CD4-positive, alpha-beta T cell treated with Interleukin-6 at 100 ng/mL for 8 hours (primary cell): ENCODE data around the gene S100A7.
"Not testable (repeated sequence)": the region's sequence is repeated elsewhere in the genome, so short reads cannot be mapped to it uniquely, and the experiment has no call there.

Experiments
- DNase-seq: peaks from one replicate; pipeline ENCODE4 v3.0.0-alpha.2; 2020; ENCODE audit warnings: mixed read lengths, low spot score

The S100A7 gene

DNA sequence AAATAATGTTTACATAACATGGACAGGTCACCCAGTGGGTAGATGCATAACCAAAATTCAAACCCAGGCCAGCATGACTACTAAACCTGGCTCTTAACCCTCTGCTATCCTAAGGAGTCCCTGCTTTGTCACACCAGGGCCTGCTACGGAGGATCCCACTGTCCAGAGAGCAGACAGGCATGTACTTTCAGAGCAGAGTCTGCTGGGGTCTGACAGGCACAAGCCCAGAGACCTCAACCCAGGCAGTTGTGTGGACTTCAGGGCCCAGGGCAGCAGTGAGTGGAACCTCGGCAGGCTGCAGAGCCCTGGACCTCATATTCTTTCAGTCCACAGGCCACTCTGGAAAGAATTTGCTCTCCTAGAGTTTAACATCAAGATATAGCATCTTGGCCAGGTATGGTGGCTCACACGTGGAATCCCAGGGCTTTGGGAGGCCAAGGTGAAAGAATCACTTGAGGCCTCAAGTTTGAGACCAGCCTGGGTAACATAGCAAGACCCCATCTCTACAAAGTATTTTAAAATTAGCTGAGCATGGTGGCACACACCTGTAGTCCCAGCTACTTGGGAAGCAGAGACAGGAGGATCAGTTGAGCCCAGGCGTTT is 16.1 kb upstream of the S100A7 start:
- no peak for DNase-seq

DNA sequence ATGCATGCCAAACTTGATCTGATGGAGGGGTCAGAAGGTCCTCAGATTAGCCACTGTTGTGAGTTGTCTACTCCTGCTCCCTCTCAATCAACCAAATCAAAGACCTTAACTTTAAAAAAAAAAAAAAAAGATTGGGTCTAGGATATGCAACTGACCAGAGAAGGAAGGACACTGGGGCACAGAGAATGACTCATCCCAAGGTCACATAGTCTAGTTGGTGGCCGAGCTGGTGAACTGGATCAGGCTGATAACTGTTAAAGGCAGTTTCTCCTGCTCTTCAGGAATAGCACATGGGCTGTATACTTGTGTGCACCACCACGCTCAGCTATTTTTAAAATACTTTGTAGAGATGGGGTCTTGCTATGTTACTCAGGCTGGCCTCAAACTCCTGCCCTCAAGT is 14.8 kb upstream of the S100A7 start:
- no peak for DNase-seq

DNA sequence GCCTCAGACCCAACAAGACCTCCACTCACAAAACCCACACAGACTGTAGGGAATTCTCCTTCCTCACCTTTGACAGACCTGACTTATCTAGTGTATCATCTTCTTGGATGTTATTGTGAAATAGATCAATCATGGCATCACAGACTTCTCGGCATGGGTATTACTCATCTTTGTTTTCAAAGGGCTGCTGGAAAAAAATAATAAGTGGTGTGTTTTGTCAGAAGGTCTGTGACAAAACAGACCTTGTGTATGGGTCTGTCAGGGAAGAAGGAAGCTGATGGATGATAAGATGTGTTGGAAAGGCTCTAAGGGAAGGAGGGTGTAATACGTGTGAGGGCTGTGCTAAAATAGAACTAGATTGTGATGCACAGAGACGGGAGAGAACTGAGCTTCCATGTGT is 13.9 kb upstream of the S100A7 start:
- DNase-seq: no peak

DNA sequence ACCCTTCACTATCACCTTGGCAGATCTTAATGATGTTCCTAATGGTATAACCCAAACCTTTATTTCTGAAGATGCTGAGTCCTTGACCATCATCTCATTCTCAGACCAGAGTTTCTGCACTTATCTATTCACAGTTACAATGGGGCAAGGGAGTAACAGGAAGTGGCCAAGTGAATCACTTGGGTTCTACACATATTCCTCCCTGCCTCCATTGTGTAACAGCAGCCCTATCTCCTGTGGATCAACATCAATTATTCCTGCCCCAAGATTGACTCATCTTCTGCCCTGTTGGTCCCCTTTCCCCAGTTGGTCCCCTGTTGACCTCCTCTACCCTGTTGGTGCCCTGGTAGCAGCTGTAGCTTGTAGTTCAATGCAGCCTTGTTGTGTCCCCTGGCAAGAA is 10.3 kb upstream of the S100A7 start:
- DNase-seq: no peak

DNA sequence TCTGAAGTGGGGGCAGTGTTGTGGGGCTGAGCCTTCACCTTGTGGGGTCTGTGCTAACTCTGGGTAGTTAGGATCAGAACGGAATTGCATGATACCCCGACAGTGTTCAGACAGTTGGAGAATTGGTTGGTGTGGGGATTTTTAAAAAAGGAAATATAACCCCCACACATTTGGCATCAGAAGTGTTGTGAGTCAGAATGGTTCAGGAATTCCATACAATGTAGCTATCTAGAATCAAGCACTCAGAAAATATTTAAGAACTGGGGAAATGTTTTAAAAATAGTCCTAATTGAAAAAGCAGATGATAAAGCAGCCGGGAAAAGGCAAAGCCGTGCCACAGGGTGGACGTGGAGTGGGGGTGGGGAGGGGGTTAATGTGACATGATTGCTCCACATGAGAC is 6.5 kb upstream of the S100A7 start:
- no peak for DNase-seq

DNA sequence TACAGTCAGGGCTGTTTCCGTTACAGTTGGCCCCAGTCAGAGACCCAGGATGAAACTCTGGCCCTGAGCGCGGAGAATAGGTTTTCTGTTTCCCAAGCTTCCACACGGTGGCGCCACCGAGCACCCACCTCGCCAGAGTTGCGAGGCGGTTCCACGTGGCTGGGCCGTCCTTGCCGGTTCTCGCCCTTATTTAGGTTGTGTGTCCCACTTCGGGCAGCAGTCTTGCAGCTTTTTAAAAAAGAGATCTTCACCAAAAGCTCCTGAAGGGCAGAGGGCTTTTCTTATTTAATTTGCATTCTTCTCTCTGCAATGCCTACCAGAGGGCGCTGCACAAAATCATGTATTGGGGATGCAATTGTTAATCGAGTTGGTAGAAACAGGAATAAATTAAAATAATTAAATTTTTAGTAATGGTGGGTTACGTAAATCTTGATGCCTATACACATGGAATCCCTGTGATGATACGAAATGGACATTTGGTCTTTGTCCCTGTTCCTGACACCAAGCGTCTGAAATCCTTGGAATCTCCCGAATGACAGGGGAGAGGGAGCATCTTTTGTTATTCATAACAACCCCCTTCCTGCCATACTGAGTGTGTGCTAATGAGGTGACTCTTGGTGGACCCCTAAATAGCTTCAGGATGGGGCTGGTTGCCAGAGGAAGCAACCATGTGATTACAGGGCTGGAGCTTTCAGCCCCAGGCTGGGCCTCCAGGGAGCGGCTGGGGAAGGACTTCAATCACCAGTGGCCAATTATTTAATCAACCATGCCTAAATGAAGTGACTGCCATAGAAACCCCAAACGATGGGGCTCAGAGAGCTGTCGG is 5.6 kb upstream of the S100A7 start:
- DNase-seq: peak; percentile 38

DNA sequence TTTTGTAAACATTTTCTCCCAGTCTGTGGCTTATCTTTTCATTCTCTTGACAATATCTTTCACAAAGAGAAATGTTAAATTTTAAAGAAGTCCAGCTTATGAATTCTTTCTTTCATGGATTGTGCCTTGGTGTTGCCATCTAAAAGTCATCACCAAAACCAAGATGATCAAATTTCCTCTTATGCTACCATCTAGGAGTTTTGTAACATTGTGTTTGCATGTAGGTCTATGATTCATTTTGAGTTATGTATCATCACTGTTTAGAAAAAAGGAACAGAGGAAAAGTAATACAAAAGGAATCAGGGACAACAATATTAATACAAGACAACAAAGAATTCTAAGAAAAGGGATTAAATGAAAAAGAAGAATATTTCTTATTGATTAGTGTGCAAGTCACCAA is 2.3 kb upstream of the S100A7 start:
- not testable (repeated sequence) for DNase-seq

DNA sequence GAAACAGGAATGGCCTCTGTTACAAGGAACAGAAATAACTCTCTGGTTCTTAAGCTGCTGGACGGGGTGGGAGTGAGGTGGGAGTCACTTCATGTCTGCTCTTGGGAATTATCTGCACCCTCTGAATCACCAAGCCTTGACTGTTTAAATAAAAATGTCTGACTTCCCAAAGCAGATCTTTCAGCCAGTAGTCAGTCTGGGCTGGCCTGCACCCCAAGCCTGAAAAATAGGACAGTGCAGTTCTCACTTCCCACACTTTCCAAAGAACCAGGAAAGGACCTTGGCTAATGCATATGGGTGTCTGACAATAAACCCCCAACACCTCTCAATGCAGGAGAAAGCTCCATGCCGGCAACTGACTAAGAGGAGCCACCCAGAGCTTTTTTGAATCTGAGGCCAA is 796 bp downstream of the S100A7 start:
- DNase-seq: no peak

DNA sequence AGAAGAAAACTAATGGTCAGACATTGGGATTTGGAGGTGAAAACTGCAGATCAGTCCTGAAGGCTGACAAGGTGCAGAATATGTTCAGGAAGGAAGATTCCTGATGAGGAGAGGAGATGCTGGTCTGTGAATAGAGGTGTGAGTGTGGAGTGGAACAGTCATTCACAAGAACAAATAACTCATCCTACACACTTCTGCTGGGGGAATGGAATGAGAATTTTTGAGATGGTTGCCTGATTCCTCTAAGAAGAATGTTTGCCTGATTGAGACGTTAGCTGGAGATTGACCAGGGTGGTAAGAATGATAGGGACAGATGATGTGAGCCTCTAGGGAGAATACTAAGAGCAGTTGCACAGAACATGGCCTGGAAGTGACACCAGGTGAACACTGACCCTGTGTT is 4.1 kb downstream of the S100A7 start:
- no peak for DNase-seq

DNA sequence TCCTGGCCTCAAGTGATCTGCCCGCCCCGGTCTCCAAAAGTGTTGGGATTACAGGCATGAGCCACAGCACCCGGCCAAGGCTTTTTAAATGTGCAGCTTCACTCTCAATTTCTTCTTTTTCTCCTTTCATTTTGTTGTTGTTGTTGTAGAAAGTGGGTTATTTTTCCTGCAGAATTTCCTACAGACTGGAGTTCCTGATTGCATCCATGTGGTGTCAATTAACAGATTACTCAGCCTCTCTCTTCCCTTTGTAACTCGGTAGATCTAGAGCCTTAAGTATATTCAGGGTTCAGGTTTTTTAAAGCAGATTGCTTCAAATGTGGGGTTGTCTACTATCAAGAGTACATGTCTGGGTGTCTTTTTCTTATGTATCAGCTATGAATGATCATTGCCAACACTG is 11.6 kb downstream of the S100A7 start:
- not testable (repeated sequence) for DNase-seq

DNA sequence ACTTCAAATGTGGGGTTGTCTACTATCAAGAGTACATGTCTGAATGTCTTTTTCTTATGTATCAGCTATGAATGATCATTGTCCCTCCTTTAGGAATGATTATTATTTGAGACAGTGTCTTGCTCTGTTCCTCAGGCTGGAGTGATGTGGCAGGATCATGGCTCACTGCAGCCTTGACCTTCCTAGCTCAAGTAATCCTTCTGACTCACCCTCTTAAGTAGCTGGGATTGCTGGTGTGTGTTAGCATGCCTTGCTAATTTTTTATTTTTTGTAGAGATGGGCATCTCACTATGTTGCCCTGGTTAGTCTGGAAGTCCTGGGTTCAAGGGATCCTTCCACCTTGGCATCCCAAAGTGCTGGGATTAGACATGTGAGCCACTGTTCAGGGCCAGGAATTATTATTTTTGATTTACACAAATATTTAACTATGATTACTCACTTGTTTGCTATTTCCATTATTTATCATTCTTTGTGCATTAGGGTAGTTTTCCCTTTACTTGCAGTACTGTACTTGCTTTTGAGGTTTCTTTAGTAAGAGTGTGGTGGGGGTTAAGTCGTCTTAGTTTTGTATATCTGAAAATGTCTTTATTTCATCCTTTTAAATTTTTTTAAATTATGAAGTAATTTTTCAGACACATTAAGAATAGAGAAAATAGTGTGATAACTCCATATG is 12.8 kb downstream of the S100A7 start:
- DNase-seq: no peak

DNA sequence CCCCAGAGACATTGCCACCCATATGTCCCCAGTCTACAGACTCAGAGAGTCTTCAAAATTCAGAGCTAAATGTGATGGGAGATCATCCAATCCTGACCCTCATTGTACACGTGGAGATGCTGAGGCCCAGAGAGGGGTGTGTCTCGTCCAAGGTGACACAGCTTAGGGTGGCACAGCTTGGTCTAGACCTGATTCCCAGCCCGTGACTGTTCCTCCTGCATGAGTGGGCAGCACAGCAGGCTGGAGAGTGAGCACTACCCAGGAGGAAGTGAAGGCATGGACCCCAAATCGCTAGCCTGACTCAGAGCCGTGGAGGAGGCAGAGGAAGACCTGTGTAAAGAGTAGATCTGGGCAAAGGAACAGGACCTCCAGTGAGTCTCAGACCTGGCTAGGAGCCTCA is 16.4 kb downstream of the S100A7 start:
- DNase-seq: no peak

DNA sequence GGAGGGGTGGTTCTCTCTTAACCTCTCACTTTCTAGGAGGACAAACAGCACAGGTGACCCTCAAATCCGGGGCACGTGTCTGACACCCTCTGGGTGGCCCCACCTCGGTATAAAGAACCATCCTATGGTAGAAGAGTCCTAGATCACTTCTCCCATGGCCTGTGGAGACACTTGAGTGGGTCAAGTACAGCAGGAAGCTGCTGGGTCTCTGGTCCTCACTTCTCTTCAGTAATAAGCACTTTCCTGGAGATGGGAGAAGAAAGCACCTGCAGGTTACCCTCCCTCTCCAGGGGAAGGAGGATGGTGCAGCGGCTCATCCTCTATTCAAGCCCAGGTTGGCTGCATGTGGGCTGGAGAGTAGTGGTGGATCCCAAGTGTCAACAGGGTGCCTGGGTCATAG is 17.0 kb downstream of the S100A7 start:
- no peak for DNase-seq

DNA sequence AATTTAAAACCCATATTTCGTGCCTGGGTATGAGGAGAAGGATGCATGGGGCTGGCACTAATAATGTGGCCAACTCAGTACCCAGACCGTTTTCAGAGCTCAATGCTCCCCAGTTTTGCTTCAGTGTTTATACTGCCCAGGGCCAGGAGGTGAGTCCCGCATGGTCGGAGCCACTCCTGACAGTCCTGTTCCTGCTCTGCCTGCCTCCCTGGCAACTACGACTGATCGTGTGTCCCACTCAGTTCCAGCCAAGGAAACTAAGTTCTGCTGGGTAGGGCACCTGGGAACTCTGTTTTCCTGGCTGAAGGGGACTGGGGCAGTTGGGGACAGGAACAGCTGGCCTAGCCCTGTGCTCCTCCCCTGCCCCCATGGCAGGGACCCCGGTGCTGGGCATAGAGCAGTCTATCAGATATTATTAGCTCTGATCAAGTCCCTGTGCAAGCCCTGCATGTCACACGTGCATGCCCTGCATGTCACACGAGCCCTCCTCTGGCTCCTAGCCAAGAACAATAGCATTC is 19.2 kb downstream of the S100A7 start:
- DNase-seq: no peak

DNA sequence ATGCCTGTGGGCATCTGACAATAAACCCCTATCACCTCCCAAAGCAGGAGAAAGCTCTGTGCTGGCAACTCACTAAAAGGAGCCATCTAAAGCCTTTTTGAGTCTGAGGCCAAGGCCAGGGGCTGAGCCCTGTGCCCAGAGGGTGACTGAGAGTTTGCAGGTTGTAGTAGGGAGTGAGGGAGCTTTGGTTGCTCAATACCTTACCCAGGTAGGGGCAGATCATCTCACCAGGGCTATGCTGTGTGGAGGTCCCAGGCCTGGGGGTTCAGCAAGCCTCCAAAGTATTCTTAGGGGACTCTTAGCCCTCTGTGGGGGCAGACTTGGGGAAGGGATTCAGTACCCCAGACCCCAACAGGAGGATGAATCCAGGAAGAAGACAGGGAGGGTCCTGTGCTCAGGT is 21.2 kb downstream of the S100A7 start:
- no peak for DNase-seq

DNA sequence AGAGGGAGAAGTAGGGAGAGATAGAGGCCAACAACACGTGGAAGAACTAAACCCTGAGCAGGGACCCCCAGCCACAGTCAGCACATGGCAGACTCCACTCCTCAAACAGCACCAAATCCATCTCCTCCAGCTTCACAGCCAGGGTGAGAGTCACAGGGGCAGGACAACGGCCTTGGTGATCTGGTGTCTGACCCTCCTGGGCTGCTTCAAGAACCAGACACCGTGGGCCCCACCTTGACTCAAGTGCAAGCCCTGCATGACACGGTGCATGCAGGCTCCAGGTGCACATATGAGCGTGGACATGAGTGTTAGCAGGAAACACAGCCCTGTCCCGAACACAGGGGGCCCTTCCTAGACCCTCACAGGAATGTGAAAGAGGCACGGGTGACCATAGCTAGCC is 21.9 kb downstream of the S100A7 start:
- no peak for DNase-seq

DNA sequence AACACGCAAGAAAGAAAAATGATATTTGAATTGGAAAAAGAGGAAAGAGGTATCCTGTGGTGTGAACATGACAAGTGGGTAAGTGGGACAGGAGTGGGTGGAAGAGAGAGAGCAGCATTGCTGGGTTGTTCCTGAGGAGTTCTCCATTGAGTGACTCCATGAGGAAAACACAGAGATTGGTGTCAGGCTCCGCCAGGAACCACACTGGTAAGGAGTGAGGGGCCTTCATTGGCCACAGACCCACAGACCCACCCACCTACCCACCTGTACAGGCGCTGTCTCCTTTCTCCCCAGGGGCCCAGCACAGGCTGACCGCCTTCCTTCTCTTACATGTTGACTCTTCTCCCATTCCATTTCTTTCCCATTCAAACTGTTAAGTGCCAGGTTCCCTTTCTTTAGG is 23.2 kb downstream of the S100A7 start:
- no peak for DNase-seq

DNA sequence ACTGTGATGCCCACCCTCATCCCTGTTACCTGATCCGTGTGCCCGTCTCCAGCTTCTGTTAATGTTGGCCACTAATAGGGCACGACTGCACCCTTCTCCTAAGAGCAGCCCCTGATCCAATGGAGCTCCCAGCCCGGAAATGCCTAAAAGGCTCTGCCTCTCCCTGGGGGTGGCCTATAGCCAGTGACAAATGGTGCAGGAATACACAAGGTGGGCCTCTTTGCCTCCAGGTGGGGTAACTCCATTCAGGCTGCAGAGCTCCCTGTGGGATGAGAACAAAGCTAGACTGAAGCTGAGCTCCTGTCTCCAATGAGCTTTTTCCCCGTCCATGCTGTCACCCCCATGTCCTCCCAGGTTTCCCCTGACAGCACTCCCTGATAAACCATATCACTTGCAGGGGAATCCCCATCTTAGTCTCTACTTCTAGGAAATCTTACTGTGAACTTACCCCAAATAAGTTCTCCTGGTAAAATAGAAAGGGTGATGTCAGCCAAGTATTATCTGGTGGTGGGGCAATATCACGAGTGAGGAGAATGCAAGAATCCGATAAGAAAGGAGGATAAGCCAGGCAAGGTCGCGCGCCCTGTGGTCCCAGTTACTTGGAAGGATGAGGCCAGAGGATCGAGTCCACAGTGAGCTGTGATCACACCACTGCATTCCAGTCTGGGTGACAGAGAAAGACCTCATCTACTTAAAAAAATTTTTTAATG is 25.6 kb downstream of the S100A7 start:
- DNase-seq: no peak

DNA sequence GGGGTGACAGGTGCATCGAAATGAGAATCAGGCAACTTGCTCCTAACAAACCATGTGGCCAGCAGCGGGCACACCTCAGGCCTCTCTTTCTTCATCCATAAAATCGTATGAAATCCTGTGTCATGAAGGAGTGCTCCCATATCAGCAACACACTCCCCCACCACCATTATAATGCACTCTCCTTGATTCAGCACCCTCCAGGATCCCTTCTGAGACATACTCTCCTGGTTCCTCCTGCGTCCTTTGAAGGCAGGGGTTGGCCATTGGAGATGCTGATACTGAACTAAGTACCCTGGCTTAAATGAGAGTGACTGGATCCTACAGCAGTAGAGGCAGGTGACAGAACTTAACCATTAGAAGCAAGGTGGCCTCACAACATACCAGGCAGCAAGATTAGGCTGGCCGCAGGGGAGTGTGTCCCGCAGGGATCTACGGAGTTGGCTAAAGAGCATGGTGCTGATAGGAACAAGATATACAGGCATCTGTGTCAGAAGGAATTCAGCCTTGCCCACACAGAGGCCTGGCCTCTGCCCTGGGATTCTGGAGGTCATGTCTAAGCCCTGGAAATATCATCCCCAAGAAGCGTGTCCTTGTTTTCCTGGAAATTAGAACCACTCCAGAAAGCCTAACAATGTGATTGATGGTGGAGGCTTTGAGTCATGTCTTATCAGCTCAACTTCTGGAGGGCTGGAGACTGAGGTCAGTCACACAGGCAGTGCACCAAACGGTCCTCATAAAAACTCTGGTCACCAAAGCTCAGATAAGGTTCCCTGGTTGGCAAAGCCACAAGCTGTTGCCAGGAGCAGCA is 27.4 kb downstream of the S100A7 start:
- DNase-seq: no peak

DNA sequence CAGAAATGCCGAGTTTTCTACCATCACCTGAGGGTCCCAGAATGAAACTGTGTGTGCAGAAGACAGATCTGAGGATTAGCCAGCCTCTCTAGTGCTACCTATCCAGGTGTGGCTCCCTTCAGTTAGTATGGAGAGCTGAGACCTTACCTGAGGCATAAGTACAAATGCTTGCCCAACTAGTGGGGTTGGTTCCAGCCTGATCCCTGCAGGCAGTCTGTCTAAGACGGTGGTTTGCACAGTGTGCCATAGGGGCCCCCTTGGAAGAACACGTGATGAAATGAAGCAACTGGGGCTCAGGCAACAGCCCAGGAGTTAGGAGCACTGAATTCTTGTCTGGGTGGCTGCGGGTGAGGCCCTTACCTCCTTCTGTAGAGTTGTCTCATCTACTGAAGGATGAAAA is 28.5 kb downstream of the S100A7 start:
- DNase-seq: no peak

DNA sequence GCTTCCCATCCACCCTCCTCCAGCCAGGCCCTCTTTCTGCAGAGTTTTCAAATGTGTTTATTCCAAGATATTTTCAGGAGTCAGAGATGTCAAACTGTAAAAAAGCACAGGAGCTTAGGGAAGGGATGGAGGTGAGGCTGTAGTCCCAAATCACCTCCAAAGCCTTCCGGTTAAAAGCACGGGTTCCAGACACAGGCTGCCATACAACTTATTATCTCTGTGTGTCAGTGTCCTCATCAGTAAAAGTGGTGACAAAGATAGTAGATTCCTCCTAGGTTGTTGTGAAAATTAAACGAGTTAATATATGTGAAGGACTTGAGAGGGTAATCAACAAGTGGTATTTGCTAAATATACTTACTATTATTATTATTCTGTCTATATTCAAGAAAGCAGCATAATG is 29.0 kb downstream of the S100A7 start:
- no peak for DNase-seq

DNA sequence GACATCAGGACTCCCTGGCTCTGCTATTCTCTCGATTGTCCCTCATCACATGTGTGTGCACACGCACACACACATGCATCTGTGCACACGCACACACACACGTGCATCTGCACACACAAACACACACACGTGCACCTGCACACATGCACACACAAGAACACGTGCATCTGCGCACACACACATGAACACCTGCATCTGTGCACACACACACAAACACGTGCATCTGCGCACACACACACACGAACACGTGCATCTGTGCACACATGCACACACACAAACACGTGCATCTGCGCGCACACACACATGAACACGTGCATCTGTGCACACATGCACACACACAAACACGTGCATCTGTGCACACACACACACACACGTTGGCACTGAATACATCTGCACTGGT is 29.4 kb downstream of the S100A7 start:
- DNase-seq: no peak
